HG03095 (cell line): Measurements from ENCODE around the gene SAMM50.

Experiments used
- ATAC-seq: cut with Tn5 transposase; IDR thresholded peaks from one replicate; pipeline ENCODE4 v1.9.1; 2021; ENCODE audit warnings: moderate library complexity; ENCODE audit not compliant: unreplicated experiment

SAMM50 gene

DNA sequence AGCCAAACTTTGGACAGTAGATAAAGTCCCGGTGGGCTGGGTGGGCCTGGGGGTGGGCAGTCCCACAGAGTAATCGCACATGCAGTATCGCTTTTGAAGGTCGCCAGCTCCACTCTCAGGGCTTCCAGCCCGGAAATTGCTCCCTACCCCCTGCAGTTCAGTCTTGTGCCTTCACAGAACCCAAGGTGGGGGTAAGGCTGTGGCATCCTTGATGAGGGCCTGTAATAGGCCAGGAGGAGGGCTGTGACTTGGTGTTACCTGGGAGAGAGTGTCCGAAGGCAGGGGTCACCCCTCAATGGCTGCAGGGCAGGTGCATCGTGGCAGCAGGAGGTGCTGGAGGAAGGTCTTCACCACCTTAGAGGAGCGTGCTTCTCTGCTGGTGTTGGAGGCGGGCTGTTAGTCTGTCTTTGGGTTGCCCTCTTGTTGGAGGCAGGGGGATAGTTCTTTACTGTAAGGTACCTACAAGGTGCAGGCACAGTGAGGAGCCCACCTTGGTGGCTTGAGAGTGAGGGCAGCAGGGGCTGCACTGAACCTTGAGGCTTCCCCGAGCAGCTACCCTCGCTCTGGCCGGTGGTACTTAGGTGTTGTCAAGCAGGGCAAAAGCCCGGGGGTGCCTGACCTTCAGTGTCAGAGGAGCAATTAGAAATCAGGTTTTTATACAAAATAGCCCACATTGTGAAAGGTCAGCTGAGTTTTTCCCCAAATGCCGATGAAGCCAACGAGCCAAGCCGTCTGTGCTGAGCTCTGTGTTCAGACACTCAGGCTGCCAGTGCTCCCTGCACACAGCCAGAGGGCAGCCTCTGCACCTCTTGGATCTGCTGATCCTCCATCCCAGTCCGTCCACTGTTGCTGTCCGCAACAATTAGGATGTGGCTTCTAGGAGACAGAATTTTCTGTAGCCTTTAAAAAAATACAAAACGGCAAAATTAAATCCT, 21.9 kb downstream of the SAMM50 start:
- ATAC-seq = no peak

- no peak for ATAC-seq
Observed at GRCh38 chr22:43978558-43978957, 23.3 kb downstream of the SAMM50 start.

- no peak for ATAC-seq
Observed at GRCh38 chr22:43980579-43980978, 25.3 kb downstream of the SAMM50 start.

GRCh38 chr22:43980996-43981395, 25.8 kb downstream of the SAMM50 start:
- no peak for ATAC-seq

DNA sequence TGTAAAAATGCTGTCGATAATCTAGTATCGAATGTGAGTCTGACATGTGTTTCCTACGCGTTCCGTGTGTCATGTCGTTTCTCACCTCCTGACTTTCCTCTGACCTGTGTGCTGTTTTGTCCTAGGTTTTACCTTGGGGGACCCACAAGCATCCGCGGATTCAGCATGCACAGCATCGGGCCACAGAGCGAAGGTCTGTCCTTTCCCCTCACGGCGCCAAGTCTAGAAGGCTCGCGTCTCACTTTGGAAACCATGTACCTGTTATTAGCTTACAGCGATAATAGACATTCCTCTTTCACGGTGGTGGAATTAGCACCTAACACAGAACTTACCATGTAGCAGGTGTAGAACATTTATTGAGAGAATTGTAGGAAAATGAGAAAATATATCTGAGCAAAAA, 28.6 kb downstream of the SAMM50 start:
- ATAC-seq = no peak

GRCh38 chr22:43985532-43985931, 30.3 kb downstream of the SAMM50 start:
- ATAC-seq = no peak

DNA sequence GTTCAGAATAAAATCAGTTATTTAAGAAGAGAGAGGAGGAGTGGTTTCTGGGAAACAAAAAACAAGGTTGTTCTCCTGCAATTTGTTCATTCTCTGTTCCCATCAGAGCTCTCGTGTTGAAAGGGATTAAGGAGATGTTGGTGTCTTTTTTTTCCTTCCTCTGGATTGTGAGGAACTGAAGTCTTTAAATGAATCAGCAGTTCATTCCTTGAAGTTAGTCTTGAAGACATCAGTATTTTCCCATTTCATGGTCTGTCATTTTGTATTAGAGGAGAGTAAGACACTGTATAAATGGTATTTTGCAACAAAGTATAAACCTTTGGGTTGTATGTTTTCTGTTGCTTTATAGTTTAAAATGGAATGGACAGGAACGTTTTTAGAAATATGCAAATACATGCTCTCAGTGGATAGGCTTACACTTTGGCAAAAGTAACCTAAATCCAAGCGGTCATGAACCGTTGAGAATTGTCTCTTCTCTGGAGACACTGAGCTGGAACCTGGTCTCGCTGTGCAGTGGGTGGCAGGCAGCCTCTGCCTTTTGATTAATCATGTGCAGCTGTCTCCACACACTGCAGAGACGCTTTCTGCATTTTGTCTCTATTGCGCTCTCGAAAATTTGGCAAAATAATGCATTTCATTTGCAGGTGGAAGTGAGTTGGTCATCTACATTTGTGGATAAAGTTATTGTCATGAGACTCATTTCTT, 33.0 kb downstream of the SAMM50 start:
- no peak for ATAC-seq

DNA sequence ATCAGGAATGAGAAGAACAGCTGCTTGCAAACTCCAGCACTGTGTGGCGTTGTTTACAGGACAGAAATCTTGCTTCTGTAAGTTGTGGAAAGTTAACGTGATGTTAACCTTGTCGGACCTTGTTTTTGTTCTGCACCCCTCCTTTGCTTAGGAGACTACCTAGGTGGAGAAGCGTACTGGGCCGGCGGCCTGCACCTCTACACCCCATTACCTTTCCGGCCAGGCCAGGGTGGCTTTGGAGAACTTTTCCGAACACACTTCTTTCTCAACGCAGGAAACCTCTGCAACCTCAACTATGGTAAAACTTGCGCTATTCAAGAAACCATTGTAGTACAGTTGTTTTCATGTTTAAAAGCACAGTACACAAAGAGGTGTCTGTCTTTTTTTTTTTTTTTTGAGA, 33.7 kb downstream of the SAMM50 start:
- no peak for ATAC-seq

- no peak for ATAC-seq
Observed at GRCh38 chr22:43990044-43990443, 34.8 kb downstream of the SAMM50 start.

- ATAC-seq = no peak
Observed at GRCh38 chr22:43991316-43992020, 36.2 kb downstream of the SAMM50 start.

DNA sequence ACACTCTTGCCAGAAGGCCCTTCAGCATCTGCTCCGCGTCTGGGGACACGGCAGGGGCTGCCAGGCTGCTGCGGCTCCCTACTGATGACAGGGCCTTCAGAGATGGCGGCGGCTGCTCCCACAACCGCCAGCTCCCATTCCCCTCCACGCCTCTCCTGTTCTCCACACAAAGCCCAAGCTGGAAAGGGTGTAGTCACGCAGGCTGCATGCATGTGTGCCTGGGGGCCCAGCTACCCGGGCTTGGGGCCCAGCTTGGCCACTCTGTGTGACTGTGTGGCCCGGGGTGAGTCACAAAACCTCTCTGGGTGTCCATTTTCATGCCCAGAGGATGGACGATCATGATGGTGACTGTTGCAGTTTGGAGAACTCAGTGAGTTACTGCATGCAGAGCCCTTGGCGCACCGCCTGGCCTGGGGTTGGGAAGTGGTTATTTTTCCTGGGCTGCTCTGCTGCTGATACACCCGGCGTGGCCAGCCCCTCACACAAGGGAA, 37.1 kb downstream of the SAMM50 start:
- ATAC-seq = no peak

GRCh38 chr22:43993072-43993760, 38.0 kb downstream of the SAMM50 start:
- ATAC-seq = no peak

DNA sequence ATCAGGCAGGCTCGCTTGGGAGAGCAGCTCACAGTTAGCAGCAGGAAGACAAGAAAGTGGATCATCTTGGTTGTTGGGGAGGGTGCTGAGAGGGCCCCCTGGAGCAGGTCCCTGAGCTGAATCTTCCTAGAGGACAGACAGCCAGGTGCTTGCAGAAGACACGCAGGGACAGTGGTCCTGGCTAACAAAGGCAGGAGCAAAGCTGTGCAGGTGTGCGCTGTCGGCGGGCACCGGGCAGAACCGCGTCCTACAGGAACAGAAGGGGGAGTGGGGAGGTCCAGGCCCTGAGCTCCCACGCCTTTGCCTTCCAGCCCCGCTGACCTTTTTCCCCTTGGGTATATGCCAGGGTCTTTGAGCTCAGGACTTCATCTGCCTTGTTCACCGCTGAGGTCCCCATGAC, 38.8 kb downstream of the SAMM50 start:
- no peak for ATAC-seq

- ATAC-seq = no peak
Observed at GRCh38 chr22:43994416-43994815, 39.2 kb downstream of the SAMM50 start.

DNA sequence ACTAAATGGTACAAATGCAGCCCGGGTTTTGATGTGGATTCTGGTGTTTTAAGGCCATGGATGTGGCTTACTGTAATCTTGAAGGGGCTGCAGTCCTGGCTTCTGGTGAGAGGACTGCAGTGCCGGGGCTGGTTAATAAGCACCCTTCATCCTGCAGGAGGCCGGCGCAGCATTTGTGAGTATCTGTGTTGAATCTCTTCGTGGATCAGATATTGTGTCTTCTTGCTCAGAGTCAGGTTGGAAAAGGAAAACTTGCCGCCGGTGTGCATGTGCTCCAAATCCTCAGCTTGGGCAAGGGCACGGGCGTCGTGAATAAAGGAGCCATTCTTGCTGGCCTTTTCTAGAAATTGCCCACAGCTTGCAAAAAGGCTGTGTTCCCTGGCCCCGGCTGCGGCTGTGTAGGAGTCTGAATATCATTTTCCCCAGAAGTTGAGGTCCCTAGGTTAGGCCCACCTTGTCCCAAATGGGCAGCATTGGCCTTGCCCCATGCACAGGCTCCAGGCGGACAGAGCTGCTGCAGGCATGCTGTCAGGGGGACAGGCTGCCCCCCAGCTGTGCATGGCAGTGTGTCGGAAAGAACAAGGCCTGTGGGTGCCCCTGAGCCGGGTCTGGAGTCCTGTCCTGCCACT, 39.9 kb downstream of the SAMM50 start:
- no peak for ATAC-seq

DNA sequence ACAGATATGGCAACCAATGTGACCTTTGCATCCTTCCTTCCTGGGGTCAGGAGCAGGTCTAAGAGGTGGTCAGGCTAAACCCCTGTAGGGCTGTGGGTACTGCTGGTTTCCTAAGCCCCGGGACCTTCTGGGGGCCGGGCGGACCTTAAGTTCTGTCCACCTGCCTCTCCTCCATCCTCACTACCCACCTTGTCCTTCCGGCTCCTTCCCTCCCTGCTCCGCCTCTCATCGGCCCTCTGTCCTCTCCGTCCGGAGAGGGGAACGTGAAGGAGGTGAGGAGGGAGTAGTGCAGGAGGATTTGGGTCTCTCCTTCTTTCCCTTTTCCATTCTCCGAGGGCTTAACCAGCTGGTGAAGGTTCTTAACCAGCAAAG, 40.5 kb downstream of the SAMM50 start:
- no peak for ATAC-seq

DNA sequence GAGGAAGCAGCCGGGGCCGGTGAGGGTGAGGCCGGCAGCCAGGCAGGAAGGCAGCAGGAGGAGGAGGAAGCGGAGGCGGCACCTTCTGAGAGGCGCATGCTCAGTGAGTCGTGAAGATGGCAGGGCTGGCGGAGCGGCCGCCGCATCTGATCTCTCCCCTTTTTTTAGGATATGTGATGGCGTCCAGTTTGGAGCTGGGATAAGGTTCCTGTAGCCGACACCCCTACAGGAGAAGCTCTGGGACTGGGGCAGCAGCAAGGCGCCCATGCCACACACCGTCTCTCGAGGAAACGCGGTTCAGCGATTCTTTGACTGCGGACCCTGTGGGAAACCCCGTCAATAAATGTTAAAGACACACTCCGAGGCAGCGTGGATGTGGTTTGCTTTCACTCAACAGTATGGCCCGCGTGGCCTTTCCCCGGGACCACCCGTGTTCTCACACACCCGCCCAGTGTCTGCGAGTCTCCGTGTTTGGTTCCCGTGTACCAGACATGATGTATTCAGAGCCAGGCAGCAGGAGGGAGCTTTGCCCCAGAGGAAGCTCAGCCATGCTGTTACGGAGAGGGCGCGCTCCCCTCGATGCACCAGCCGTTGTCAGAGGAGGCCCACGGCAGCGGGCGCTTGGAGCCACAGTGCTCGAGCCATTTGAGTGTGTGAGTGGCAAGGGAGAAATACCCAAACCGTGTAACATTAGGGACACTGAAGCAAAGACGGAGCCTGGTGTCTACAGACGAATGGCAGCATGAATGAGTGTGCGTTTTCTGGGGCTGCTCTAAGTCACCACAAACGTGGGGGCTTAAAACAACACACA, 41.1 kb downstream of the SAMM50 start:
- ATAC-seq = no peak

DNA sequence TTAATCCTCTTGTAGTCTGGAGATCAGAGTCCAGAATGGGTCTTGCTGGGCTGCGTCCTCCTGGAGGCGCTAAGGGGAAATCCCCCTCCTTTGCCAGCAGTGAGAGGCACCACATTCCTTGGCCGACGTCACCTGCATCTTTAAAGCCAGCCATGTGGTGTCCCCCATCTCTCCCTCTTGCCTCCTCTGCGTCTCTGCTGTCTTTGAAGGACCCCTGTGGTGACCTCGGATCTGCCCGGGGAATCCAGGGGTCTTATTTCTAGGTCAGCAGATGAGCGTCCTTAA, 41.7 kb downstream of the SAMM50 start:
- ATAC-seq = no peak

DNA sequence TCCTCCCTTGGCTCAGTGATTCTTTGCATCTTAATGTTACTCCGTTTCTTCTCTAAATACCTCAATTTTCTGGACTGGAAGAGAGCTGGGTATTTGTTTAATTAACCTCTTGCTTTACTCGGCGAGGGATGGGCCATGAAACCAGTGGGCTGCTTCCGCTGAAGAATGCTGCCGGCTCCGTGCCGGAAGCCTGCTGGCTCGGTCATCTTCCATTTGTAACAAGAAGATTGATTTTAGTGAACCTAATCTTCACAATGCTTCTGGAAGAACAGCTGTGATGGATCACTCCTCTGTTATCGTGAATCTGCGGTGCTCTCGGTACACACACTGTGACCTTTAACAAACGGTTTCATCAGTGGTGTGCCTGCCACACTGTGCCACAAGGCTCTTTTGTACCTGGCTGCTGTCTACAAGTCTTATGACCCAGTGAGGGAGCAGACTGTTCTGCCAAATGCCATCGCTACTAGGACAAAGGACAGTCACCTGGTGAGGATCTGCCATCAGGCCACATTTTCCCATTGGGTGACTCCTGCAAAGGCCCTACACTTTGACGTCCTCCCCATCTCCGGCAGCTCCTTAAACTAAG, 43.5 kb downstream of the SAMM50 start:
- ATAC-seq = no peak
